Loucy (cell line): ENCODE data around the gene NPTXR.

Experiments
- H2AFZ ChIP-seq: fragments of 200-600 bp; sonication (generic); 2 replicates; pipeline ENCODE4 v1.6.0; 2016; ENCODE audit warnings: antibody characterized with exemption, mild to moderate bottlenecking, low read length, moderate library complexity
- H3F3A ChIP-seq: fragments of 200-600 bp; 2 replicates; pipeline ENCODE4 v1.6.0; 2016; ENCODE audit warnings: antibody characterized with exemption, low read depth, mild to moderate bottlenecking
- H3K27me3 ChIP-seq: fragments of 200-600 bp; sonication (generic); 2 replicates; pipeline ENCODE4 v1.6.1; 2014; ENCODE audit warnings: low read length, mild to moderate bottlenecking; ENCODE audit not compliant: insufficient read depth, poor library complexity, severe bottlenecking
- H3K36me3 ChIP-seq: fragments of 200-600 bp; sonication (generic); 2 replicates; pipeline ENCODE4 v1.6.1; 2016; ENCODE audit warnings: low read length; ENCODE audit not compliant: insufficient read depth
- H3K4me1 ChIP-seq: fragments of 200-600 bp; sonication (generic); 2 replicates; pipeline ENCODE4 v1.5.1; 2014; ENCODE audit warnings: low read length, mild to moderate bottlenecking; ENCODE audit not compliant: insufficient read depth, poor library complexity, severe bottlenecking
- H3K4me2 ChIP-seq: fragments of 200-600 bp; sonication (generic); 2 replicates; pipeline ENCODE4 v1.6.0; 2014; ENCODE audit warnings: antibody characterized with exemption, low read length, low read depth, mild to moderate bottlenecking; ENCODE audit not compliant: poor library complexity, severe bottlenecking
- H3K4me3 ChIP-seq: fragments of 200-600 bp; sonication (generic); 2 replicates; pipeline ENCODE4 v1.5.1; 2014; ENCODE audit warnings: low read length, mild to moderate bottlenecking, mixed read lengths; ENCODE audit not compliant: poor library complexity, severe bottlenecking
- H3K79me2 ChIP-seq: fragments of 200-600 bp; sonication (generic); 2 replicates; pipeline ENCODE4 v1.6.1; 2014; ENCODE audit warnings: low read length; ENCODE audit not compliant: insufficient read depth
- H3K9ac ChIP-seq: fragments of 200-600 bp; sonication (generic); 2 replicates; pipeline ENCODE4 v1.6.0; 2014; ENCODE audit warnings: mild to moderate bottlenecking, low read depth, low read length, moderate library complexity; ENCODE audit not compliant: poor library complexity, severe bottlenecking
- H3K9me2 ChIP-seq: fragments of 200-600 bp; sonication (generic); replicated peaks from 2 replicates; pipeline ENCODE4 v1.6.1; 2016; ENCODE audit warnings: low read depth, low read length, mixed read lengths
- H3K9me3 ChIP-seq: fragments of 200-600 bp; sonication (generic); 2 replicates; pipeline ENCODE4 v1.6.1; 2014; ENCODE audit warnings: mild to moderate bottlenecking, antibody characterized with exemption, low read length, low read depth; ENCODE audit not compliant: insufficient read depth
- H4K20me1 ChIP-seq: fragments of 200-600 bp; sonication (generic); 2 replicates; pipeline ENCODE4 v1.6.0; 2014; ENCODE audit warnings: antibody characterized with exemption, low read length, mild to moderate bottlenecking; ENCODE audit not compliant: insufficient read depth, poor library complexity, severe bottlenecking
- CTCF ChIP-seq: fragments of 200-600 bp; sonication (generic); conservative IDR thresholded peaks from 2 replicates; pipeline ENCODE4 v1.5.1; 2014; ENCODE audit warnings: mild to moderate bottlenecking, antibody characterized with exemption, low read length
- EZH2phosphoT487 ChIP-seq: fragments of 200-600 bp; IDR thresholded peaks from 2 replicates; pipeline ENCODE4 v1.6.1; 2018; ENCODE audit warnings: antibody characterized with exemption, mild to moderate bottlenecking, moderate library complexity, borderline replicate concordance

The NPTXR gene

GRCh38 chr22:38835888-38836301 is 7.9 kb downstream of the NPTXR start:
- no peak for TF ChIP-seq CTCF
- TF ChIP-seq EZH2phosphoT487 = no peak
- no peaks in the 10 kb centered on the region for H3K4me1 ChIP-seq
- H3K36me3 ChIP-seq = no peaks in the 10 kb centered on the region
- H3F3A ChIP-seq = no peaks in the 10 kb centered on the region
- H3K79me2 ChIP-seq = no peaks in the 10 kb centered on the region
- H4K20me1 ChIP-seq = no peaks in the 10 kb centered on the region
- H3K9ac ChIP-seq = no peak overlapping the region
- H3K4me2 ChIP-seq = no peak overlapping the region
- H3K4me3 ChIP-seq = no peak overlapping the region
- no peaks in the 10 kb centered on the region for H3K9me2 ChIP-seq
- no peaks in the 10 kb centered on the region for H3K9me3 ChIP-seq
- no peaks in the 10 kb centered on the region for H3K27me3 ChIP-seq
- H2AFZ ChIP-seq = no peak overlapping the region

GRCh38 chr22:38834991-38835390 is 8.8 kb downstream of the NPTXR start:
- TF ChIP-seq EZH2phosphoT487 (no peak), CTCF (no peak)
- no peak overlapping the region for H3K4me2 ChIP-seq
- H3K9me3 ChIP-seq = no peaks in the 10 kb centered on the region

GRCh38 chr22:38834215-38834953 is 9.4 kb downstream of the NPTXR start:
- TF ChIP-seq CTCF (no peak), EZH2phosphoT487 (no peak)
- Histone ChIP-seq H3K4me3 (no peak overlapping the region), H3K4me1 (no peaks in the 10 kb centered on the region), H2AFZ (no peak overlapping the region), H3K79me2 (no peaks in the 10 kb centered on the region), H3F3A (no peaks in the 10 kb centered on the region), H3K9me2 (no peaks in the 10 kb centered on the region), H3K9me3 (no peaks in the 10 kb centered on the region), H3K27me3 (no peaks in the 10 kb centered on the region), H3K4me2 (no peak overlapping the region), H3K36me3 (no peaks in the 10 kb centered on the region), H3K9ac (no peak overlapping the region), H4K20me1 (no peaks in the 10 kb centered on the region)

More at GRCh38 chr22:38834991-38835390, 8.8 kb downstream of the NPTXR start:
- Histone ChIP-seq H3K9ac (no peak overlapping the region), H3K79me2 (no peaks in the 10 kb centered on the region), H3K4me3 (no peak overlapping the region), H3F3A (no peaks in the 10 kb centered on the region), H4K20me1 (no peaks in the 10 kb centered on the region), H3K4me1 (no peaks in the 10 kb centered on the region), H3K36me3 (no peaks in the 10 kb centered on the region), H2AFZ (no peak overlapping the region), H3K27me3 (no peaks in the 10 kb centered on the region), H3K9me2 (no peaks in the 10 kb centered on the region)
